ENCODE data around the gene TTC8.
"Not testable (repeated sequence)": the region's sequence is repeated elsewhere in the genome, so short reads cannot be mapped to it uniquely, and the experiment has no call there.

Gene TTC8

GRCh38 chr14:88825078-88825458, 617 bp downstream of the TTC8 start:
- DNase-seq (ENCODE audit: low read depth) = no peak

DNA sequence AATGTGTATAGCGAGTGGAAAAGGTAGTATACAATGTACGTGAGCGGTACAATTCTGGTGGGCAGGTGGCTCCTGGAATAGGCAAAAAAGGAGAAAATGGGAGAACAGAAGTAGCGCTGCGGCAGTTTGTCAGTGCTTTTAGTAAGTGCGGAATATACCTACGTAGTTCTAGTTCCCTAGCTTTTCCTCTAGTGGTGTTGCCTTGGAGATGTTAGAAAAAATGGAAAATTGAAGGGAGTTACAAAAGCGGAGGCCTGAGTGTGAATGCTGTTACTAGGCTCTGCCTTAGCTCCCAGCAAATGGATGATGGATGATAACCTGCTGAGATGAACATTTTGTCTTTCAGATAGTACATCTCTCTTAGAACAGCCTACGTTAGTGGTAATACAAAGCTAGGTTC, 1.1 kb downstream of the TTC8 start:
- DNase-seq (ENCODE audit: low read depth) = no peak

GRCh38 chr14:88829188-88829587, 4.7 kb downstream of the TTC8 start:
- DNase-seq (ENCODE audit: low read depth) = no peak

DNA sequence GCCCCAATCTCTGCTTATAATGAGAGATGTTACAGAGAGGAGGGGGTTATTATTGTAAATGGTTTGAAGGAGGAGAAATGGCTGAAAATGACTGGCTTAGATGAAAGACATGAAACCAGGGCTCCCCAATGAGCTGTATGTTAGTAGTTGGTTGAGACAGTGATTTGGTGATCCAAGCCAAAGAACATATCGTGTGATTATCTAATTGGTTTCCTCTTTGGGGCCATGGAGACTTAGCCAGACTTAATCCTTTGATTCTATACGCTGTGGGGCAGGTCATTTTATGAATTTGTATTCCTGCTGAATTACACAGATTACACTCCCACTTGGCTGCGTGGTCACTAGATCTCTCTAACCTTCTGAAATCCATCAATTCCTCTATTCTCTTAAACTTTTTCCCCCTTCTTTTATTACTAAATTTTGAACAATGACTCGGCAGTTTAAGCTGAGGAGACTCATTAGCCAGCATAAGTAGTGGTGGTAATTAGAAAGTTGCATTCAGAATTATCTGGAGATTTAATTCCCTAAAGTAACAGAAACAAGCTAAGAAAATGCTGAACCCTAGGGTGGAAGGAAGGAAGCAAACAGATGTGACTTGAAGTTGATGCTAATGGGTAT, 5.3 kb downstream of the TTC8 start:
- DNase-seq (ENCODE audit: low read depth) = no peak

DNA sequence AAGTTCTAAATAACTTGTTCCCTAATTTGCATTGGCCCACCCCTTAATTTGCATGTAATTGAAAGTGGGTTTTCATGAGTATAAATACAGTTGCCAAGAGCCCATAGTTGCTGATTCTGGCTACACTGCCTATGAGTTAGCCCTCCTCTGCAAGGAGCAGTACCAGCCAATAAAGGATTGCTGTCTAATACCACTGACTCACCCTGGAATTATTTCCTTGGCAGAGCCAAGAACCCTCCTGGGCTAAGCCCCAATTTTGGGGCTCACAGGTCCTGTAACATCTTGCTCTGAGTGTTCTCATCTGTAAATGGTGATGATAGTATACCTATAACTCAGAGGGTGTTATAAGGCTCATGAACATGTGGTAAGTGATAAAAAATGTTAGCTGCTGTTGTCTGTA, 6.8 kb downstream of the TTC8 start:
- DNase-seq (ENCODE audit: low read depth) = no peak

GRCh38 chr14:88834883-88835431, 10.5 kb downstream of the TTC8 start:
- DNase-seq (ENCODE audit: low read depth) = no peak

DNA sequence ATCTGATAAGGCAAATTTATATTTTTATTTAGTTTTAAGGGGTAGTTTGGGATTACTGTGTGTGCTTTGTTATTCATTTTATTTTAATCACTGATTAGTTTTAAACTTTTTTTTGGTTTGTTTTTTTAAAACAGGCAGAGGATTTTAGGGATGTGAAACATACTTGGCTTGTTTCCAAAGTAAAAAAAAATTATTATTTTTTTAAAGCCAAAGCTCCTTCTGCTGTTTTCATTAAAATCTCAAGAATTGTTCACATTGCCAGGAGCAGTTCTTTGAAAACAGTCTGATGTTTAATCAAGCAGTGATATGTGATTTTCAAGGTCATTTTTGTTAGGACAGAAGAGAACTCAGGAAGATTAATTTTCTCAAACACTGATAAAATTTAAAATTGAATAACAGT, 11.2 kb downstream of the TTC8 start:
- DNase-seq (ENCODE audit: low read depth) = no peak

GRCh38 chr14:88837495-88837894, 13.0 kb downstream of the TTC8 start:
- no peak for DNase-seq (ENCODE audit: low read depth)

DNA sequence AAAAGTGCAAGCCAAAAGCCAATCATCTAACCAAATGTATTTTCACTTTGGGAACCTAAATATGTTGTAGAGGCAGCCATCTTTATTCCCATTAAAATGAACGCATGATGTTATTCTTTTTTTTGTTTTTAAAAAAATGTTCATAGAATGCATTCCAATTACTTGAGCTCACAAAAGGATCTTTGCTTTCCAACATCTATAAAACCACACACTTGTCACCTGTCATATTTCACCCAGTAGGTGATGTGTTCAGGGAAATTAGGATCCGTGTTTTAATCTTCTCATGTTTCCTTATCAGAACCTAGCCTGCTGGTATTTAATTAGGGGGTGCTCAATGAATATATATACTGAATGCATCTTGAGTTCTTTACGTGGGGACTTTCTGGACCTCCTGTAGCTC, 13.6 kb downstream of the TTC8 start:
- no peak for DNase-seq (ENCODE audit: low read depth)

DNA sequence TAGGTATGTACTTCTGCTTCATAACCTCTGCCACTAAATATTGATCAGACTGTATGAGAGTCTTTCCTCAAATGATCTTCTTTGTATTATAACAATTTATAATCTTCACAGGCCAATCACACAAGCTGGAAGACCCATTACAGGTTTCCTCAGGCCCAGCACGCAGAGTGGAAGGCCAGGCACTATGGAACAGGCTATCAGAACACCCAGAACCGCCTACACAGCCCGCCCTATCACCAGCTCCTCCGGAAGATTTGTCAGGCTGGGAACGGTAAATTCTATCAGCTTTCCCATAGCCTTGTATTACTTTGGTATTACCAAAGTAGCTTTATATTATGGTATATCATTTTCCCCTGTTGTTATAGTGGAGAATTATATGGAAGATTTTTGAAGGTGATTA, 16.5 kb downstream of the TTC8 start:
- DNase-seq (ENCODE audit: low read depth) = no peak

DNA sequence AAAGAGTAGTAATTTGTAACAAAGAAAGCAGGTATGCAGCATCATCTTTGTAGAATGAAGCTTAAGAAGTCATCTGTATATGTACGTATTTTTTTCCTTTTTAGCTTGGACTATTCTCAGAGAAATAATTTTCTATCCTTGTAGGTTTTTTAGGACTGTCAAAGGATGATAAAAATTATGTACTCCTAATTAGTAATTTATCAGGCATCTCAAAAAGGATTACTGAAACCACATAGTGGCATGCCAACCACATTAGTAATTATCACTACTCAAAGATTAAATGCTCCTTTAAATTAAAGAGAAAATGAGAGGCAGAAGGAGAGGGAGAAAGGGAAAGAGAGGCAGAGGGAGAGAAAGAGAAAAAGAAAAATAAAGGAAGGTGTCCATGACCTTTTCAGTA, 17.3 kb downstream of the TTC8 start:
- DNase-seq (ENCODE audit: low read depth) = no peak

- no peak for DNase-seq (ENCODE audit: low read depth)
Measured at GRCh38 chr14:88842414-88842813, 18.0 kb downstream of the TTC8 start.

- DNase-seq (ENCODE audit: low read depth) = no peak
Measured at GRCh38 chr14:88844980-88845491, 20.6 kb downstream of the TTC8 start.

DNA sequence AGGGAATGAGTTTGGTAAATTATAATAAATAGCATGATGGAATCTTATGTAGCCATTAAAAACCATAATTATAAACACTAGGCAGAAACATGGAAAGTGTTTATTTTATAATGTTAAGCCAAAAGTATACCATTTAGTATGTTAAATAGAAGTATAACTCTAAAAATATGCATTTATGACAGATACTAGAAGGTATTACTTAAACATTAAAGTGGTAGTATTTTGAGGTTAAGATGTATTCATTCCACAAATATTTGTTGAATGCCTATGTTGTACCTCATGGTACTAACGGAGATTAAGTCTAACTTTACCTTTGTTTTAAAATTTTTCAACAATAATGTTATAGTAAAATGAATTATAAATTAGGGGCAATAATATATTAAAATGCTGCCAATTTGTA, 24.1 kb downstream of the TTC8 start:
- no peak for DNase-seq (ENCODE audit: low read depth)

DNA sequence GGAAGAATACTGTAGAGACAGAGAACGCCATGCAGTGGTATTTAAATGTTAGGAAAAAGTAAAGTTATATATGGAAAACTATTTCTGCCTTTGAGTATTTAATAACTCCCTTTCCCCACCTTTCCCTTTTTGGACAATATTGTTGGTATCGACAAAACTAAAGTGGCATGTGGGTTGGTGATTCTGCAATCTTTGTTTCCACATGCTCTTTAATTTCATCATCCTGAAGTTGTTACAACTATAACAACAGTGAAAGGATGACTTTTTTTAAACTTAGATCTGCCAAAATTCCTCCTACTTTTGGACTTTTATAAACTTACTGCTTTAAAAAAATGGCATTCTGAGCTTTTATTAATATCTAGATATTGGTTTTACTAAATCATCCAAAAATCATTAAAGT, 25.3 kb downstream of the TTC8 start:
- no peak for DNase-seq (ENCODE audit: low read depth)

DNA sequence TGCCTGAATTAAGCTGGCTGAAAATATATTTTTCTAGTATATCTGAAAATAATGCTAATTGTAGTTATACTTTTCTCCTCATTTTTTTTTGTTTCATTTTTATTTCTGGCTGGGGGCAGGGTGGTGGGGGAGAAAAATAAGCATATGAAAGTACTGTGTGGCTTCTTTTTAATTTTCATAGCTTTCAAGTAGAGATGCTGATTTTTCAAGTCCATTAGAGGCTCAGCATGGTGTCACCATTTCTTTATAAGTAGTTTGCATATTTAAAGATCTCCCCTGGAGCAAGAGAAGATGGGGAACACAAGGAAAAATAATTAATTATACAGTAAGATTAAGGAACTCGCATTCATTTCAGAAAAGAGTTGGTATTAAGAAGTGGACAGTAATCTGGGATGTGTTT, 27.1 kb downstream of the TTC8 start:
- no peak for DNase-seq (ENCODE audit: low read depth)

DNA sequence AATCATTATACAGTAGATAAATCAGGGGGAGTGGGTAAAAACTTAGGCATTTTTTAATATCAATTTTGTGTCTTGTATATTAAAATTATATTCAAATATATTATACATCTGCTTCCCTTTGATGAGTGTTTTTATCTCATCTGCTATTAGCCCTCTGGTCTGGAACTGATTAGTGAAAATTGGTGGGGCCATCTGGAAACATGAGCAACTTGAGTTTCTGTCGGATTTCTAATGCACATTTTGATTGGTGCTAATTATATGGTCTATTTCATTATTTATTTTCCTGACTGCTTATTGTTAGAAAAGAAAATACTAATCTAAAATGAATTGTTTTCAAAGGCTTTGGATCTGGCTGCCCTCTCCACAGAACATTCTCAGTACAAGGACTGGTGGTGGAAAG, 28.2 kb downstream of the TTC8 start:
- DNase-seq (ENCODE audit: low read depth) = no peak

DNA sequence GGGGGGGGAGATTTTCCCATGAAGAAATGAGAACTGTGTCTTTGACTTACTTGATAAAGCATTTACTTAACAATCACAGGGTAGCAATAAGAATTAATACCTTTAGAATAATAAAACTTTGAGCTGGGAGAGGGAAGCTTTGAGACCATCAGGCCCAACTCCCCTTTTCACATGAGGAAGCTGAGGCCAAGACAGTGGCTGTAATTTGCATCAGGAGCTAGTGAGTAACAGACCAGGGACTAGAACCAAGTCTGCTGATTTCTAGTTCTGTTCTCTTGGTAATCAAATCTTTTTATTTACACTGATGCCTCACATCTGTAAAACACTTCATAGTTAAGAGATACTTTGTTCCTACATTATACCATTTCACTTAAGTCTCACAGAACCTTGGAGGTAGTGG, 28.7 kb downstream of the TTC8 start:
- DNase-seq (ENCODE audit: low read depth) = no peak

DNA sequence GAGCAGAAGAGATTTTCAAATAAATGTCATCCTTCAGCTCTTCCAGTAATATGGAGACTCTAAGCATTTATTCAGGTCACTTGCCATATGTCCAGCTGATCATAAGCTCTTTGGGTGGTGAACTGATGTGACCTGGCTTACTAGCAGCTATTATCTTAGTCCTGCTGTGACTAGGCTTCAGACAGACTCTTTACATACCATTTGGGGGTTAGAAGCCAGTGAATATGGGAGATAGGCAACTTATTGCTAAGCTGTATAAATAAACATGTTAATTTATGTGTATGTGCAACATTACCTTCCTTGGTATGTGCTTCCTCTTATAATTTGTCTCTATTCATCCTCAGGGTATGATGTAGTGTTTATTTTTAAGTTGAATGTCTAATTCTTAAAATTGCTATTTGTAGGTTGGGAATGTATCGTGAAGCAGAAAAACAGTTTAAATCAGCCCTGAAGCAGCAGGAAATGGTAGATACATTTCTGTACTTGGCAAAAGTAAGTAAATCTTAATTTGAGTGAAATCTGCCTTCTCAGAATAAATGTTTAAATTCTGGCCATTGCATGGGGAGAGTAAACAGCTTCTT, 32.4 kb downstream of the TTC8 start:
- no peak for DNase-seq (ENCODE audit: low read depth)

GRCh38 chr14:88857861-88858260, 33.4 kb downstream of the TTC8 start:
- DNase-seq (ENCODE audit: low read depth) = not testable (repeated sequence)

DNA sequence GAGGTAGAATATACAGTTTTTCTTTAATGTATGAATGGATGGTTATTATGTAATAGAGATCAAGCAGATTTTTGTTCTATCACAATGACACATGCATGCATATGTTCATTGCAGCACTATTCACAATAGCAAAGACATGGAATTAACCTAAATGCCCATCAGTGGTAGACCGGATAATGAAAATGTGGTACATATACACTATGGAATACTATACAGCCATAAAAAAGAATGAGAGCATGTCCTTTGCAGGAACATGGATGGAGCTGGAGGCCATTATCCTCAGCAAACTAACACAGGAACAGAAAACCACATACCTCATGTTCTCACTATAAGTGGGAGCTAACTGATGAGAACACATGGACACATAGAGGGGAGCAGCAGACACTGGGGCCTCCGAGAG, 34.7 kb downstream of the TTC8 start:
- DNase-seq (ENCODE audit: low read depth) = not testable (repeated sequence)

- DNase-seq (ENCODE audit: low read depth) = no peak
Measured at GRCh38 chr14:88863167-88863566, 38.7 kb downstream of the TTC8 start.

DNA sequence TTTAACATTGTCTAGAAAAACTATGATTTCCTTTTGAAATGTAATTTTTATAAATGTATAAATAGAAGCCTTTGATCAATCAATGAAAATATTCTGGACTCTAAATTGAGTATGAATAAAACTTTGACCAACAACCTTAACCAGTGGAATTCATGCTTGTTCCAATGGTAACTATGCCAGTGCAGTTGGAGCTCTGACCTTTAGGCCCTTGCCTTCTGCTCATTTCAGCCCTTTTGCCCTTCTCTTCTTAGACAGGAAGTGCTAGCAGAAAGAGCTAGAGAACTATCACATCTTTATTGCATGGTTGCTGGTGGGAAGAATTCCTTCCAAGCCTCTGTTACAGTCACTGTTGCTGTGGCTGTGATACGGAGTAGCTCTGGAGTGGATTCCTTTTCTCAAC, 39.7 kb downstream of the TTC8 start:
- DNase-seq (ENCODE audit: low read depth) = no peak

DNA sequence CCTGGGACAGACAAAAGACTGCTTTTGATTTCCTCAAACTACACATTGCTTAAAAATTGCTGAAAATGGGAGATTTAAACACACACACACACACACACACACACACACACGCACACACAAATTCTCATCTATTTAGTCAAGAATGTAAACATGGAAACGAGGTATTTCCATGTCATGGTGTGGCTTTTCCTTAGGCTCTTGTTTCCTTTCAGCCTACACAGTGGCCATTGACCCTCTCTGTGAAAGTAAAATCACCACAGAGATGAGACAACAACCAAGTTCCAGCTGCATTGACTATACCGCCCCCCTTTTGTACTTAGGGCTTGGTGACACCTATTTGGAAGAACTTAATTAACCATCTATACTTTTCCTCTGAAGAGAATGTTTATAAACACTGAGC, 41.9 kb downstream of the TTC8 start:
- no peak for DNase-seq (ENCODE audit: low read depth)

Measured in stimulated activated CD8-positive, alpha-beta memory T cell treated with anti-CD3 and anti-CD28 coated beads, Interleukin-12 subunit alpha, Interleukin-12 subunit beta, amount 100 ng/mL, for 4 hours (primary cell).